HUES48 (cell line): Measurements from ENCODE around the gene ERC1.
"Not testable (repeated sequence)": the region's sequence is repeated elsewhere in the genome, so short reads cannot be mapped to it uniquely, and the experiment has no call there.

Source experiments
- H3K27ac ChIP-seq: one replicate; pipeline ENCODE4 v1.7.0; 2013; ENCODE audit warnings: low read depth, low read length, inconsistent platforms
- H3K27me3 ChIP-seq: 2 replicates; pipeline ENCODE4 v1.6.1; 2013; ENCODE audit warnings: mild to moderate bottlenecking, low read length; ENCODE audit not compliant: control insufficient read depth, insufficient read depth
- H3K36me3 ChIP-seq: 2 replicates; pipeline ENCODE4 v1.6.1; 2013; ENCODE audit warnings: low read length; ENCODE audit not compliant: control insufficient read depth, insufficient read depth
- H3K4me1 ChIP-seq: 2 replicates; pipeline ENCODE4 v1.6.1; 2013; ENCODE audit warnings: mild to moderate bottlenecking, low read length; ENCODE audit not compliant: control insufficient read depth, insufficient read depth
- H3K4me3 ChIP-seq: 2 replicates; pipeline ENCODE4 v1.5.1; 2013; ENCODE audit warnings: mild to moderate bottlenecking, low read depth, low read length
- H3K9ac ChIP-seq: 2 replicates; pipeline ENCODE4 v1.6.1; 2013; ENCODE audit warnings: mild to moderate bottlenecking, low read depth, low read length, moderate library complexity
- H3K9me3 ChIP-seq: 2 replicates; pipeline ENCODE4 v1.6.1; 2013; ENCODE audit warnings: low read length; ENCODE audit not compliant: control insufficient read depth, insufficient read depth

Gene ERC1

GRCh38 chr12:1305063-1305434, 314.0 kb downstream of the ERC1 start:
- Histone ChIP-seq H3K9me3 (no peaks in the 10 kb centered on the region), H3K27me3 (no peaks in the 10 kb centered on the region), H3K9ac (no peak overlapping the region), H3K27ac (no peak overlapping the region), H3K4me1 (no peaks in the 10 kb centered on the region), H3K36me3 (no peaks in the 10 kb centered on the region), H3K4me3 (no peak overlapping the region)

GRCh38 chr12:1305791-1306500, 314.9 kb downstream of the ERC1 start:
- Histone ChIP-seq H3K4me1 (no peaks in the 10 kb centered on the region), H3K27ac (no peak overlapping the region), H3K9me3 (no peaks in the 10 kb centered on the region), H3K4me3 (no peak overlapping the region), H3K27me3 (no peaks in the 10 kb centered on the region), H3K36me3 (no peaks in the 10 kb centered on the region), H3K9ac (no peak overlapping the region)

GRCh38 chr12:1306817-1307216, 315.8 kb downstream of the ERC1 start:
- no peaks in the 10 kb centered on the region for H3K36me3 ChIP-seq
- no peak overlapping the region for H3K27ac ChIP-seq
- H3K27me3 ChIP-seq = no peaks in the 10 kb centered on the region
- no peaks in the 10 kb centered on the region for H3K9me3 ChIP-seq
- no peak overlapping the region for H3K4me3 ChIP-seq
- no peak overlapping the region for H3K9ac ChIP-seq
- no peaks in the 10 kb centered on the region for H3K4me1 ChIP-seq

- no peak overlapping the region for H3K4me3 ChIP-seq
- no peaks in the 10 kb centered on the region for H3K36me3 ChIP-seq
- no peak overlapping the region for H3K27ac ChIP-seq
- no peak overlapping the region for H3K9ac ChIP-seq
- no peaks in the 10 kb centered on the region for H3K27me3 ChIP-seq
- H3K9me3 ChIP-seq = no peaks in the 10 kb centered on the region
- no peaks in the 10 kb centered on the region for H3K4me1 ChIP-seq
Measured at GRCh38 chr12:1307796-1308195, 316.8 kb downstream of the ERC1 start.

- H3K4me1 ChIP-seq = no peaks in the 10 kb centered on the region
- no peak overlapping the region for H3K9ac ChIP-seq
- H3K27me3 ChIP-seq = no peaks in the 10 kb centered on the region
- H3K4me3 ChIP-seq = no peak overlapping the region
- no peaks in the 10 kb centered on the region for H3K36me3 ChIP-seq
- H3K27ac ChIP-seq = no peak overlapping the region
- 0 out of 2 replicates have a peak, but pooled peaks cover 4% of the 10 kb centered on the region for H3K9me3 ChIP-seq
Measured at GRCh38 chr12:1309613-1310012, 318.6 kb downstream of the ERC1 start.

GRCh38 chr12:1310653-1311052, 319.6 kb downstream of the ERC1 start:
- Histone ChIP-seq H3K36me3 (no peaks in the 10 kb centered on the region), H3K27ac (no peak overlapping the region), H3K4me3 (no peak overlapping the region), H3K9me3 (0 out of 2 replicates have a peak, but pooled peaks cover 4% of the 10 kb centered on the region), H3K9ac (no peak overlapping the region), H3K27me3 (no peaks in the 10 kb centered on the region), H3K4me1 (no peaks in the 10 kb centered on the region)

- Histone ChIP-seq H3K36me3 (no peaks in the 10 kb centered on the region), H3K27me3 (no peaks in the 10 kb centered on the region), H3K4me1 (no peaks in the 10 kb centered on the region)
Measured at GRCh38 chr12:1311145-1311544, 320.1 kb downstream of the ERC1 start.

GRCh38 chr12:1313906-1314305, 322.9 kb downstream of the ERC1 start:
- 0 out of 2 replicates have a peak, but pooled peaks cover 4% of the 10 kb centered on the region for H3K9me3 ChIP-seq
- H3K36me3 ChIP-seq = no peaks in the 10 kb centered on the region
- peaks cover 13% of the 10 kb centered on the region for H3K4me1 ChIP-seq
- no peak overlapping the region for H3K9ac ChIP-seq
- H3K4me3 ChIP-seq = no peak overlapping the region
- H3K27ac ChIP-seq = no peak overlapping the region
- H3K27me3 ChIP-seq = no peaks in the 10 kb centered on the region

More at GRCh38 chr12:1311145-1311544, 320.1 kb downstream of the ERC1 start:
- Histone ChIP-seq H3K9me3 (0 out of 2 replicates have a peak, but pooled peaks cover 4% of the 10 kb centered on the region), H3K9ac (no peak overlapping the region), H3K4me3 (no peak overlapping the region), H3K27ac (no peak overlapping the region)

- Histone ChIP-seq H3K9ac (no peak overlapping the region), H3K9me3 (0 out of 2 replicates have a peak, but pooled peaks cover 4% of the 10 kb centered on the region)
Measured at GRCh38 chr12:1314523-1314922, 323.5 kb downstream of the ERC1 start.

GRCh38 chr12:1316991-1317390, 326.0 kb downstream of the ERC1 start:
- H3K36me3 ChIP-seq, H3K27ac ChIP-seq, H3K4me3 ChIP-seq, H3K27me3 ChIP-seq, H3K9me3 ChIP-seq, H3K9ac ChIP-seq: not testable (repeated sequence)
- H3K4me1 ChIP-seq = peaks cover 16% of the 10 kb centered on the region

More at GRCh38 chr12:1314523-1314922, 323.5 kb downstream of the ERC1 start:
- Histone ChIP-seq H3K4me1 (peaks cover 16% of the 10 kb centered on the region), H3K4me3 (no peak overlapping the region), H3K36me3 (no peaks in the 10 kb centered on the region), H3K27ac (no peak overlapping the region), H3K27me3 (no peaks in the 10 kb centered on the region)

GRCh38 chr12:1318327-1319031, 327.5 kb downstream of the ERC1 start:
- Histone ChIP-seq H3K4me1 (peaks cover 16% of the 10 kb centered on the region), H3K27ac (peak overlapping the region; percentile 83), H3K4me3 (no peak overlapping the region), H3K27me3 (no peaks in the 10 kb centered on the region), H3K36me3 (no peaks in the 10 kb centered on the region), H3K9ac (no peak overlapping the region), H3K9me3 (0 out of 2 replicates have a peak, but pooled peaks cover 4% of the 10 kb centered on the region)
